MG63 (cell line): Measurements from ENCODE around the gene DCP1B. TPM values are rescaled to one million over a fixed set of nuclear protein-coding genes. Genes with fewer than 3 reads are reported as not detected.
A peak's percentile ranks its signal among the peaks of the same experiment; 100 is the strongest.

Experiments
- DNase-seq: peaks from one replicate; pipeline ENCODE4 v3.0.0-alpha.2; 2020
- H3K27me3 ChIP-seq: fragments of 250-450 bp; sonication (Bioruptor Pico); 2 replicates; pipeline ENCODE4 v1.5.1; 2020; ENCODE audit warnings: mild to moderate bottlenecking, moderate library complexity
- H3K36me3 ChIP-seq: fragments of 250-450 bp; sonication (Bioruptor Pico); 2 replicates; pipeline ENCODE4 v1.5.1; 2020; ENCODE audit warnings: mild to moderate bottlenecking, moderate library complexity
- H3K4me3 ChIP-seq: fragments of 250-450 bp; sonication (Bioruptor Pico); 2 replicates; pipeline ENCODE4 v1.5.1; 2020; ENCODE audit warnings: mild to moderate bottlenecking, moderate library complexity
- H3K9me3 ChIP-seq: fragments of 250-450 bp; sonication (Bioruptor Pico); 2 replicates; pipeline ENCODE4 v1.5.1; 2020; ENCODE audit warnings: mild to moderate bottlenecking, moderate library complexity
- total RNA-seq: library from RNA; depleted of rRNA; stranded (reverse); fragments of >200 nt; shearing (Covaris generic); gene quantifications from 2 replicates; pipeline ENCODE4 v1.2.3, GENCODE V29; 2014; ENCODE audit warnings: low replicate concordance; rRNA removed

The DCP1B gene
- 1.5 and 5.1 TPM in 2 replicates for total RNA-seq

GRCh38 chr12:2004113-2004929 lies at the start of gene DCP1B:
DCP1B (minus strand) TSS chr12:2004457; CDS start chr12:2004431, 26 bp downstream.
- peak within 1 kb of the TSS; percentile 94 for H3K4me3 ChIP-seq
- no peaks in the 10 kb centered on the region for H3K9me3 ChIP-seq
- no peaks in the 10 kb centered on the region for H3K27me3 ChIP-seq
- 0 out of 2 replicates have a peak, but pooled peaks cover 2% of the 10 kb centered on the region for H3K36me3 ChIP-seq
- DNase-seq, result peak; percentile 97

- Histone ChIP-seq H3K36me3 (no peaks in the 10 kb centered on the region), H3K4me3 (peak overlapping the region; percentile 67), H3K9me3 (no peaks in the 10 kb centered on the region), H3K27me3 (no peaks in the 10 kb centered on the region)
- DNase-seq, result no peak
These were observed 49.4 kb upstream of the DCP1B start for GRCh38 chr12:2053691-2054090.

GRCh38 chr12:2052826-2053678 lies 48.8 kb upstream of the DCP1B start, which contains the start of gene CACNA1C:
CACNA1C (plus strand) TSS chr12:2052987; CDS start chr12:2053563, 576 bp downstream.
- peak; percentile 69 for DNase-seq
- peak within 1 kb of the TSS; percentile 67 for H3K4me3 ChIP-seq
- no peaks in the 10 kb centered on the region for H3K9me3 ChIP-seq
- no peaks in the 10 kb centered on the region for H3K27me3 ChIP-seq
- H3K36me3 ChIP-seq, result no peaks in the 10 kb centered on the region

- H3K27me3 ChIP-seq, result no peaks in the 10 kb centered on the region
- H3K36me3 ChIP-seq, result no peaks in the 10 kb centered on the region
- DNase-seq, result no peak
- peak overlapping the region; percentile 37 for H3K4me3 ChIP-seq
- H3K9me3 ChIP-seq, result no peaks in the 10 kb centered on the region
These were observed 47.7 kb upstream of the DCP1B start for GRCh38 chr12:2051700-2052621.

- H3K27me3 ChIP-seq, result no peaks in the 10 kb centered on the region
- DNase-seq, result no peak
- H3K4me3 ChIP-seq, result no peak overlapping the region
- no peaks in the 10 kb centered on the region for H3K9me3 ChIP-seq
- no peaks in the 10 kb centered on the region for H3K36me3 ChIP-seq
These were observed 45.6 kb upstream of the DCP1B start for GRCh38 chr12:2049604-2050540.

- H3K27me3 ChIP-seq, result no peaks in the 10 kb centered on the region
- no peak overlapping the region for H3K4me3 ChIP-seq
- DNase-seq, result no peak
- H3K9me3 ChIP-seq, result no peaks in the 10 kb centered on the region
- H3K36me3 ChIP-seq, result no peaks in the 10 kb centered on the region
These were observed 43.5 kb upstream of the DCP1B start for GRCh38 chr12:2047752-2048151.

- no peak for DNase-seq
- Histone ChIP-seq H3K27me3 (no peaks in the 10 kb centered on the region), H3K9me3 (no peaks in the 10 kb centered on the region), H3K4me3 (no peak overlapping the region), H3K36me3 (no peaks in the 10 kb centered on the region)
These were observed 42.7 kb upstream of the DCP1B start for GRCh38 chr12:2046957-2047356.

GRCh38 chr12:2044165-2044564 lies 39.9 kb upstream of the DCP1B start:
- DNase-seq, result no peak
- no peaks in the 10 kb centered on the region for H3K9me3 ChIP-seq
- H3K27me3 ChIP-seq, result no peaks in the 10 kb centered on the region

GRCh38 chr12:2043054-2043453 lies 38.8 kb upstream of the DCP1B start:
- DNase-seq, result no peak
- Histone ChIP-seq H3K9me3 (no peaks in the 10 kb centered on the region), H3K4me3 (no peak overlapping the region), H3K27me3 (no peaks in the 10 kb centered on the region), H3K36me3 (no peaks in the 10 kb centered on the region)

More at GRCh38 chr12:2044165-2044564, 39.9 kb upstream of the DCP1B start:
- Histone ChIP-seq H3K4me3 (no peak overlapping the region), H3K36me3 (no peaks in the 10 kb centered on the region)

- H3K4me3 ChIP-seq, result no peak overlapping the region
- no peak for DNase-seq
- no peaks in the 10 kb centered on the region for H3K36me3 ChIP-seq
- no peaks in the 10 kb centered on the region for H3K9me3 ChIP-seq
- H3K27me3 ChIP-seq, result no peaks in the 10 kb centered on the region; the same call in 1 of the 2 replicates
These were observed 34.8 kb upstream of the DCP1B start for GRCh38 chr12:2039034-2039433.

- H3K4me3 ChIP-seq, result no peak overlapping the region; the same call in 1 of the 2 replicates
- H3K9me3 ChIP-seq, result no peaks in the 10 kb centered on the region
- DNase-seq, result no peak
- no peaks in the 10 kb centered on the region for H3K36me3 ChIP-seq
- no peaks in the 10 kb centered on the region; the same call in 1 of the 2 replicates for H3K27me3 ChIP-seq
These were observed 31.3 kb upstream of the DCP1B start for GRCh38 chr12:2035431-2036055.

GRCh38 chr12:2034633-2035430 lies 30.6 kb upstream of the DCP1B start:
- H3K4me3 ChIP-seq, result peak overlapping the region; percentile 20; the same call in 1 of the 2 replicates
- no peaks in the 10 kb centered on the region for H3K36me3 ChIP-seq
- no peaks in the 10 kb centered on the region for H3K9me3 ChIP-seq
- no peaks in the 10 kb centered on the region; the same call in 1 of the 2 replicates for H3K27me3 ChIP-seq
- DNase-seq, result peak; percentile 81

GRCh38 chr12:2032506-2032905 lies 28.2 kb upstream of the DCP1B start:
- no peaks in the 10 kb centered on the region for H3K36me3 ChIP-seq
- H3K9me3 ChIP-seq, result no peaks in the 10 kb centered on the region
- H3K4me3 ChIP-seq, result no peak overlapping the region
- DNase-seq, result no peak
- no peaks in the 10 kb centered on the region; the same call in 1 of the 2 replicates for H3K27me3 ChIP-seq

GRCh38 chr12:2029851-2030250 lies 25.6 kb upstream of the DCP1B start:
- H3K27me3 ChIP-seq, result no peaks in the 10 kb centered on the region; the same call in 1 of the 2 replicates
- H3K4me3 ChIP-seq, result no peak overlapping the region
- H3K9me3 ChIP-seq, result no peaks in the 10 kb centered on the region
- H3K36me3 ChIP-seq, result no peaks in the 10 kb centered on the region
- DNase-seq, result no peak
